ENCODE data around the gene ZNF239. TPM values are rescaled to one million over a fixed set of nuclear protein-coding genes. Genes with fewer than 3 reads are reported as not detected.

Gene ZNF239
- 7.8 and 8.9 TPM in 2 replicates for total RNA-seq

DNA sequence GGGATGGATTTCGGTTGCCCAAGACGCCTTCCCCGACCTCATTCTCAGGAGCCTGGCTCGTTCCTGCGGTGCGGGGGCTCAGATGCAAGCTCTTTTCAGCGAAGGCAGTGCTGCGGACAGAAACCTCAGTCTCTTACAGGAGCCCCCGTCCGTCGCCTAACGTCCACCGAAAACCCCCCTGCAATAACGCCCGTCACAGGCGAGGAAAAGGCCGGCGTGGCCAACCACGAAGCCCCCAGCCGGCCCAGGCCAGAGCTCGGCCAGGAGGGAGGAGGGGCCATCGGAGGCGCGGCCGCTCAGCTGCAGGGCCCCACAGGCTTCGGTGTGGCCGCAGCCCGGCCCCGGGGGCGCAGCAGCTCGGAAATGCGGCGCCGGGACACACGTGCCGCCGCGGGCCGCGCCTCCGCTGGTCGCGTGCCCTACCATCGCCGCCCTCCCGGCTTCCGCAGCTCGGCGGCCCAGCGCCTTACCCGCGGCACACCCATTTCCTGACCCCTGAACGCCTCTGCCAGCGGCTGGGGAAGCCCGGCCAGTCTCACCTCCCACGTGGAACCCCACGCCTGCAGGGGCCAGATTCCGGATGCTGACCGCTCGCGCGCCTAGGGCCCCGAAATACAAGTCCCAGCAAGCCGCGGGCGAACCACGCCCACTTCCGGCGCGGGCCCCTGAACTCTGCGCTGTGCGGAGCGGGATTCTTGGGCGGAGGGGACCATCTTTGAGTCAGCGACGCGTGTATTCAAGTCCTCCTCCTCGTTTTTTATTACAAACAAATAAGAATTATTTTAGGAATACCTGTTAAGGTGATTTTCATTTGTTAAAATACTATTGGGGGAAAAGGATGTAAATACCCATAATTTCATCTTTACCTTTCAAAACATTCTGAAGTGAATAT is at the start of gene ZNF239:
Gene ZNF239, minus strand, starts transcription at position 616 of the 892 bp plus-strand sequence. CDS start 16,537 bp downstream, outside the sequence.

DNA sequence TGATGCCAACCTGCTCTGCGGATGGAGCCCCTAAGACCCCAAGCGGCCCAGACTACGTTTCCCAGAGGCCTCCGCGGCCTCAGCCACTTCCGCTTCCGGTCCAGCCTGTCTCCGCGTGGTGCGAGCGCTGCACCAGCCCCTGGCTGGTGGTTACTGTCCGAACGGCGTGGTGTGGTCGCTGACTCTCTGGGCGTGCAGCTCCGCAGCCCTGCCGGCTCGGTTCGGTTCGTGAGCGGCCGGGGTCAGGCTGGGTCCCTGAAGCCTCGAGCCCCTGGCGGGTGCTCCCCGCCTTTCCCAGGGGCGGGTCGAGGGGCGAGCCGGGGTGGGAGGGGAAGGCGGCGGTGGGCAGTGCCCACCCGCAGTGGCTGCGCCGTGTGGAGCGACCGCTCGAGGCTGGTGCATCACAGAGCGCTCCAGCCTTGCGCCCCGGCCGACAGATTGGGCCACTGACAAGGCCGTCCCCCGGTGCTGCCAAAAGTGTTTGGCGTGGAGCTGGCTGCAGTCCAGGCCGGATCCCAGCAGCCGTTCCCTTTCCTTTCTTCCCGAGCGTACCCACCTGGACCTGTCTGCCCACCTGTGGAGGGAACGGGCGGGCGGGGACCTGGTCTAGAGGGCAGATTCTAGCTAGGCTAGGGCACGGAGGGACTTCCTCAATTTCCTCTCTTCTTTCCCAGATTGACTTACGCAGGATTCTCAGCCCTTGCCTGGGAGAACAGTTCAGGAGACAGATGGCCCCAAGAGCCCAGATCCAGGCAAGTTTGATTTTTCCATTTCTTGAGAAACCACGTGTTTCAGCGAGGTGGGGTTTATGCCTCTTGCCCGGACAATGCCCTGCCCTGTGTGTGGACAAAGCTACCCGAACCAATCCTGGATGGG is 32.1 kb upstream of the ZNF239 start, which contains the start of gene ZNF485:
Gene ZNF485, plus strand, starts transcription at position 116 of the 876 bp plus-strand sequence. Its CDS starts 613 bp downstream, at position 729.

Other genes with a start within 250 kb of the ZNF239 start
- gene FXYD4, start 203.0 kb downstream of the ZNF239 start, total RNA-seq, result not detected in 2 replicates
- gene HNRNPF, start 165.4 kb downstream of the ZNF239 start, total RNA-seq, result 187 and 200 TPM in 2 replicates
- gene ZNF487, start 137.5 kb downstream of the ZNF239 start, total RNA-seq, result 5.6 and 6.8 TPM in 2 replicates
- gene ZNF485, start 31.8 kb upstream of the ZNF239 start, total RNA-seq, result 1.9 and 2.6 TPM in 2 replicates
- 33.3 and 33.9 TPM in 2 replicates for gene ZNF32, start 74.3 kb upstream of the ZNF239 start, total RNA-seq